H4 (cell line): ENCODE data around the gene B4GALNT4. TPM values are rescaled to one million over a fixed set of nuclear protein-coding genes. Genes with fewer than 3 reads are reported as not detected.
"Not testable (repeated sequence)": the region's sequence is repeated elsewhere in the genome, so short reads cannot be mapped to it uniquely, and the experiment has no call there.

ENCODE experiments used
- DNase-seq: peaks from one replicate; pipeline ENCODE4 v3.0.0-alpha.2; 2015; ENCODE audit warnings: low spot score
- total RNA-seq: library from RNA; depleted of rRNA; stranded (reverse); fragments of >200 nt; shearing (Covaris generic); gene quantifications from 2 replicates; pipeline ENCODE4 v1.2.3, GENCODE V29; 2014

Gene B4GALNT4
- total RNA-seq, 1 experiment from 2014 or later = 6.5 TPM

DNA sequence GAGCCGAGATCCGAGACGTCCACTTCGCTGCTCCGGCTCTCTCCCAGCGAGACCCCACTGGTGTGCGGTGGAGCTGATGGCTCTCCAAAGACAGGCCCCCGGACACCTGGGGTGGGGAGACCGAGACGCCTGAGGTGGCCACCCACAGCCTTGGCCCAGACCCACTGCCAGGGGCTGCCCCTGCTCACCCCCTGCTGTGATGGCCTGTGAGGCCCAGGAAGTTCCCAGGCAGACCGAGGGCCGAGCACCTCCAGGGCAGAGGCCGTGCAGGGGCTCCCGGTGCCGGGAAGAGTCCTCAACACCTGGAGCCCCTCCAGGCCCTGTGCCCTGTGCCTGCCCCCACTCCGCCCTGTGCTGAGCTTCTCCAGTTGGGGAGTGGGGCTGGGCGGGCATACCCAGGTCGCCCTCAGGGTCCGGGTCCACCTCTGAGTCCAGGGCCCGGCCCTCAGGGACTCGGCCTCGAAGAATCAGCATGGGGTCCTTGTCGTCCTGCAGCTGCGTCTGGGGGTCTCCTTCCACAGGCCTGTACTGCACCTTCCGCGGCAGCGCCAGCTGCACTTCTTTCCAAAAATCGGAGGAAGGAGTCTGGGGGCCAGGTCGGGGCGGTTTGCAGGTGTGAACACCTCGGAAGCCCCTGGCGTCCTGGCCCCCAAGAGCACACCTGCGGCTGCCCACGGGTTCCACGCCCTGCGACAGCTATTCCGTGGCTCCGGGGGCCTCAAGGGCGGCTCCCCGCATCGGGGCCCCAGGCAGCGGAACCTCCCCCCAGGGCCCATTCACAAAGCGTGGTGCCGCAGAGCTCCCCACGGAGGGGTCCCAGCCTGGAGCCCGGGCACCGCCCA lies 36.9 kb downstream of the B4GALNT4 start:
- no peak for DNase-seq

GRCh38 chr11:406796-407650 lies 37.7 kb downstream of the B4GALNT4 start:
- no peak for DNase-seq

DNA sequence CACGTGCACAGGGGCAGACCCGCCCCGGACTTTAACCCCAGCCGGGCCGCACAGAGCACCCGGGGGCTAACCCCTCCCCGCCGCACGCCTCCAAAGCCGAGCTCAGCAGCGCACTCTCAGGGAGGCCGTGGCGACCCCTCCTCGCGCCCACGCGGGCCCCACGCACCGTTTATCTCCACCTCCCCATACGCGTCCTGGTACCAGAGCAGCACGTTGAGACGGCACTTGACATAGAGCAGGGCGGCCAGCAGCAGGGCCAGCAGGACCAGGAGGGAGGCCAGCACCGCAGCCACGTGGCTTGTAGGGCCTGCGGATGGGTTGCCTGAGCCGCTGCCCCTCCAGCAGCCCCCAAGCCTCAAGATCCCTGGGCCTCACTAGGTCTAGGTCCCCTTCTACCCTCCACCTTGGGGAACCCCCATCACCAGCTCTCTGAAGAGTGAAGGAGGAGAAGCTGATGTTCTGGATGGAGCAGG lies 38.4 kb downstream of the B4GALNT4 start:
- DNase-seq = no peak

DNA sequence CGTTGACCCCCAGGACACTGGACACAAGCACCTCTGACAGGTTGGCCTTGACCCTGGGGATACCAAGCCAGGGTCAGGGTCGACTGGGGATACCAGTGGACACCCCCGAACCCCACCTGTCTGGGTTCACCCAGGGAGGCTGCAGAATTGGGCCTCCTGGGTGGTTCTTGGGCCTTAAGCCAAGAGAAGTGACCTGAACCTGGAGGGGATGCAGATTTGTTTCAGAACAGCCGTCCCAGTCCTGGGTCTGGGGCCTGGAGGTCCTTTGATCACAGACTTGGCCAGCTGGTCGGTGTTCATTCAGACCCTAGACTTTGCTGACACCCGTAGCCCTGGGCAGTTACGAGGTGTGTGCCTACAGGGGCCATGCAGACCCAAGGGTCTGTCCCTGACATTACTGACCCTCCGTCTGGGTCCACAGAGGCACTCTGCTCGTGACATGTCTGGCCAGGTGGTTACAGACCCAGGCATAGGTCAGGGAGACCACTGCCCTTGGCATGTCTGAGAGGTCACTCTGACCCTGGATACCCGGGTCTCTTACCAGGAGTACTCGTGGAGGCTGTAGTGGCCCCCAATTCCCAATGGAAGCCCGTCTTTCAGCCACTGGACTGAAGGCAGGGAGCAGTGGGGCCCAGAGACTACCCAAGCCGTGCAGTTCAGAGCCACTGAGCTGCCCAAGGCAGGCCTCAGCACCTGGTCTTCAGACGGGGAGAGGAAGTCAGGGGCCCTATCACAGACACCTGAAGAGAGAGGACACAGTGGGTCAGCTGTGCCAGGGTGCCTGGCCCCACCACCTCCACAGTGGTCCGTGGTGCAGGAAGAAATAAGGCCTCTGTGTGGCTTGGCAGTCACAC lies 39.1 kb downstream of the B4GALNT4 start:
- DNase-seq = no peak

DNA sequence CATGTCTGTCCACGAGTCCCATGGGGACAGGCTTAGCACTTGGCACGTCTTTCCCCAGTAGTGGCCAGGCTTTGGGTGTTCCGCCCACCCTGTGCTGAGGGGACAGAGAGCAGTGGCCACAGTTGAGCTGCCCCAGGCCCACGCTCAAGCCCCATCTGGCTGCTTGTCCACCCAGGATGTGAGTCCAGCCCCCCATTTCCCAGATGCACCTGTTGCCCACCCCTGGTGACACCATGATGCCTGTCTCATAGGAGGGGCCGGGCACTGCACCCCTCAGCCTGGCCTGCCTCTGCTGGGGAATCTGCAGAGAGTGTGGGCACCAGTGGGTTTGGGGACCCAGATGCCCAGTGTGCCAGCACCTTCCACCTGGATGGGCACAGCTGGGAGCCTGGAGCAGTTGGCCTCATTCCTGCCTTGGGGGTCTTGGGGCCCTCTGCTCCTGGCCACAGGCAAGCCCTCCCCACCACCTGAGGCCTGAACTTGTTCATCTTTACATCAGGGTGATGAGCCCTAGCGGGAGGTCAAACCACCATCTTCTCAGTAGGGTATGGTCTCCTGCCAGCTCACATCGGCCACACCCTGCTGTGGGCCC lies 39.8 kb downstream of the B4GALNT4 start:
- DNase-seq = no peak

GRCh38 chr11:409600-410483 lies 40.5 kb downstream of the B4GALNT4 start:
- DNase-seq = no peak

GRCh38 chr11:410711-411110 lies 41.4 kb downstream of the B4GALNT4 start:
- DNase-seq = not testable (repeated sequence)

DNA sequence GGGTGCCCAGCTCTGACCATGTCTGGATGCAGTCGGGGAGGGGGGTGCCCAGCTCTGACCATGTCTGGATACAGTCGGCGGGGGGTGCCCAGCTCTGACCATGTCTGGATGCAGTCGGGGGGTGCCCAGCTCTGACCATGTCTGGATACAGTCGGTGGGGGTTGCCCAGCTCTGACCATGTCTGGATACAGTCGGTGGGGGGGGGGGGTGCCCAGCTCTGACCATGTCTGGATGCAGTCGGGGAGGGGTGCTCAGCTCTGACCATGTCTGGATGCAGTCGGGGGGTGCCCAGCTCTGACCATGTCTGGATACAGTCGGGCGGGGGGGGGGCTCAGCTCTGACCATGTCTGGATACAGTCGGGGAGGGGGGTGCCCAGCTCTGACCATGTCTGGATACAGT lies 42.2 kb downstream of the B4GALNT4 start:
- DNase-seq = not testable (repeated sequence)

GRCh38 chr11:412641-413119 lies 43.4 kb downstream of the B4GALNT4 start:
- DNase-seq = no peak

DNA sequence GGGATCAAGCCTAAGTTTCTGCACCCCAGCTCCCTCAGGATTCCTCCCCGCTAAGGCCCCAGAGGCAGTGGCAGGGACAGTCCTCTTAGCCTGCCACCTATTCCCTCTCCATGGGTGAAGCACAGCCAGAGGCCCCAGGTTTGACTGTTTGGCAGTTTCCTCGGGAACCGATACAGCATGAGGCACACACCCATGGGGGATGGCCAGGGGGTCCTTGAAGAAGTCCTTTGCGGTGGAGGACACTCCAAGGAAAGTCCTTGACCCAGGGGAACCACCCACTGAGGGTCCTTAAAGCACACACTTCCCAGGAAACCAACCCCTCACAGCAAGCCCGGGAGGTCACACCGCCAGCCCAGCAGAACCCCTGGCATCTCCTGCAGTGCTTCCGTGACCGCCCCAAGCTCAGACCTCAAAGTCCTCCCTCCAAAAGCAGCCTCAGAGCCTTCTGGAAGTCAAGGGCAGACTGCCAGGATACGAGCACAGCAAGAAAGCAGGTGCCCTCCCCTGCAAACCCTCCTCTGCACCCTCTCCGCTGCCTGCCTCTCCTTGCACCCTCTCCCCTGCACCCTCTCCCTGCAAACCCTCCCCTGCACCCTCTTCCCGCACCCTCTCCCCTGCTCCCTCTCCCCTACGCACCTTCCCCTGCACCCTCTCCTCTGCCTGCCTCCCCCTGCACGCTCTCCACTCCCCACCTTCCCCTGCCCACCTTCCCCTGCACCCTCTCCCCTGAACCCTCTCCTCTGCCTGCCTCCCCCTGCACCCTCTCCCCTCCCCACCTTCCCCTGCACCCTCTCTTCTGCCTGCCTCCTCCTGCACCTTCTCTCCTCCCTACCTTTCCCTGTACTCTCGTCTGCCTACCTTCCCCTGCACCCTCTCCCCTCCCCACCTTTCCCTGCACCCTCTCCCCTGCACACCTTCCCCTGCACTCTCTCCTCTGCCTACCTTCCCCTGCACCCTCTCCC lies 44.1 kb downstream of the B4GALNT4 start:
- no peak for DNase-seq

GRCh38 chr11:414318-414857 lies 45.1 kb downstream of the B4GALNT4 start:
- DNase-seq = no peak

DNA sequence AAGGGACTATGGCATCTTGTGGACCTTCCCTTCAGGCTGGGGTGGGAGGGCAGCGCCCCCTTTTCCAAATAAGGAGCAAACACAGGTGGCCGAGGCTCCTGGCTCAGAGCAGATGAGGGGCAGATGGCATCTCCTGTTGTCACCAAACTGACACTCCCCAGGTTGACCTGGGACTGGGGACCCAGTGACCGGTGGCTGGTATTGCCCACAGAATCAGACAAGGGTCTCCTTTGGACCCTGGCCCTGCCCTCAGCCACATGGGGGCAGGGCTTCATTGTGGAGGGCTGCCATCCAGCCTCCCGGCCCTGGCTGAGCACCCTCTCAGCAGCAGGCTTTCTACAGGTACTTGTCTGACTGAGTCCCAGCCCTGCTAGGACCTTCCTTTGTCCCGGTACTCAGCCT lies 46.3 kb downstream of the B4GALNT4 start:
- no peak for DNase-seq

DNA sequence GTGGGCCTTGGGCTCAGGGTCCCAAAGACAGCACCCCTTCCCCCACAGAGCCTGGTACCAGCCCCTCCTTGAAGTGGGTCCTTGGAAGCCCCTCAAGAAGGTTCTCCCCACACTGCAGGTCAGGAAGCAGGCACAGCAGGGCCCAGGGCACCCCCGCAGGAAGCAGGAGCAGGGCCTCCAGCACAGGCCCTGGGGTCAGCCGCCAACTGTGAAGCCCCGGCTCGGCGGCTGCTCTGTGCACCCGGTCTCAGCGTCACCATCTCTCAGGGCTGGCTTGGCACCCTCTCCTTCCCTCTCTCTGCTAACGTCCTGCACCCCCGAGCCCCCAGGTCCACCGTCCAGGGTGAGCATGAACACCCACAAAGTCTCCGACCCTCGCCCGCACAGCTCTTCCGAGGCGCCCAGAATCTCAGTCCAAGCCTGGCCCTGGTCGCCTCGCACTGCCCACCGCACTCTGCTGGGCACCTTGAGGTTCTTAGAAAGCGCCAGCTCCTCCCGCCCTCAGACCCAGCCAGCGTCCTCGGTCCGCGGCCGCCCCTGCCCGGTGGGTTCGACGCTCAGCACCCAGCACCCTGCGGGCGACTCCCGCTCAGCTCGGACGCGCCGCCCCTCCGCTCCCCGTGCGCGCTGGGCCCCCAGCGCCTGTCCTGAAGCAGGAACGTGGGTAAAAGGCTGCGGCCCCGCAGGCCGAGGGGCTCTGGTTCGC lies 46.9 kb downstream of the B4GALNT4 start:
- DNase-seq = no peak

DNA sequence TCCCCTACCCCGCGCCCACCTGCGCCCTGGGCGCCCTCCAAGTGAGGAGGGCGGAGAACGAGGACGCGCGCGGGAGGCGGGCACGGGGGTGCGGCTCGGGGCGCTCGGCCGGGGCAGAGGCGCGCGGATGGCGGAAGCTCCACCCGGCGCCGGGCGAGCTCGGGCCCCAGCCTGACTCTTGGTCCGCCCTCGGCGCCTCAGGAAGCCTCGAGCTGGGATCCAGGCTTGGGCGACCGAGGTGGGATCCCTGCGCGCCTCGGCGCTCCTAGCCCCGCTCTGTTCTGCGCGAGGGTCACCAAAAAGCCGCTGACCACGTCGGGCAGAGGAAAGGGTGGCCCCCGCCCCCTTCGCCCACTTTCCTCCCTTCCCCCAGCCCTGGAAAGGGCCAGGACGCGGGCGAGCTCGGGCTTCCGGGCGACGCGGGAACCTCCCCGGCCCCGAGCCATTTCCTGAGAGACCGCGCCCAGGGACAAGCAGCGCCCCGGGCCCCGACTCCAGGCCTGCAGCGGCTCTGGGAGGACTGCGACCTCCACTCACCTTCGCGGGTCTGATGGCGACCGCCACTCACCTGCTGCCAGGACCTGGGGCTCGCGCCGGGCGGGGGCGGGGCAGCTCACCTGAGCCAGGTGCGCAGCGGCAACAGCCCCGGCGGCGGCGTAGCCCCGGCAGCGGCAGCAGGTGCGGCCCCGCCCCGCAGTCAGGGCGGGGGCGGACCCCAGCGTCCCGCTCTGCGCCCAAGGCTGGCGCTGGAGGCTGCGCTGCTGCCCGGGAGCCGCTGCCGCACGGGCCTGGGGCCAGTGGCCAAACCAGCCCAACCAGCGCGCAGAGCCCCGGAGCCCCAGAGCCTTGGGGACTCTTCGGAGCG lies 47.7 kb downstream of the B4GALNT4 start:
- DNase-seq = no peak

DNA sequence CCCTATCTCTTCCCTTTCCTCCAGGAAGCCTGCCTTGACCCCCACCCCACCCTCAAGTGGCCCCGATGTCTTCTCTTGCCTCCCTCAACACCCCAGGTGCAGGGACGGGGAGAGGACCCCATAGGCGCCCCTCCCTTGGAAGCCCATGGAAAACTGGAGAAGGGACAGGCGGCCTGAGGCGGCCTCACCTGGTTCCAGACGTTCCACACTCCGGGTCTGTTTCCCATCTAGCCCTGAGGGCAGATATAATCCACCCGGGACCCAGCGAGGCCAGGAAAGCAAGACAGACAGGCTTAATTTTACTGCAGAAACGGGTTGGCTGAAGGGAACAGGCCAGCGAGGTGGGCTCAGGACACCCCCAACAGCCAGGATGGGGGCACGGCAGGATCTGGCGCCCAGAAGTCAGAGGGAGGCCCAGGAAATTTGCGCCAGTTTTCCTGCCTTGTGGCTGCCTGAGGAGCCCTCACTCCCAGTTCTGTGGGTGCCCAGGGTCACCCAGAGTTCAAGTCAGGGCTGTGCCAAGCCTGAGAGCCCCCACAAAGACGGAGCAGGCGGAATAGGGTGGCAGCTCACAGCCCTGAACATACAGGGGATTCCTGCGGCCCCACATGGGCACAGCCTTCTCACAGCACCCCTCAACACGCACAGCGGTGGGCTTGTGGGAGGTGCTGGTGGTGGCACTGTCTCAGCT lies 48.5 kb downstream of the B4GALNT4 start:
- no peak for DNase-seq
